SK-N-SH (cell line): Measurements from ENCODE around the gene SERPINA1. TPM values are rescaled to one million over a fixed set of nuclear protein-coding genes. Genes with fewer than 3 reads are reported as not detected.

Experiments used
- CTCF ChIA-PET: fragments of 300-600, 350-600 bp; formaldehyde crosslinking; extraction: SDS; loops from one replicate; lab custom pipeline; 2021; lab: Yijun Ruan, JAX
- POLR2A ChIA-PET: fragments of 350-600 bp; sonication (Branson Sonifier 250); formaldehyde crosslinking; extraction: SDS; loops from one replicate; lab custom pipeline; 2020; ENCODE audit warnings: antibody characterized with exemption, inconsistent platforms; lab: Yijun Ruan, JAX
- DNase-seq: peaks from one replicate; pipeline ENCODE4 v3.0.0; 2012
- H2AFZ ChIP-seq: fragments of 200-600 bp; sonication (generic); 2 replicates; pipeline ENCODE4 v1.8.1; 2016; ENCODE audit warnings: antibody characterized with exemption, mild to moderate bottlenecking, low read depth
- H3F3A ChIP-seq: fragments of 200-600 bp; sonication (generic); replicated peaks from 2 replicates; pipeline ENCODE3; 2016; ENCODE audit warnings: antibody characterized with exemption, mild to moderate bottlenecking; ENCODE audit not compliant: insufficient read depth
- H3K27ac ChIP-seq, 2 experiments: fragments of 200-500 bp in 1 of 2; fragments of 200-600 bp in 1 of 2; sonication (Bioruptor generic) in 1 of 2; sonication (generic), shearing (Covaris generic) in 1 of 2; 2 replicates each; pipeline versions ENCODE4 v1.5.1 to v1.6.1; 2014 to 2016; ENCODE audit warnings: low read depth in 2 of 2, inconsistent platforms in 1 of 2, low read length in 1 of 2, mild to moderate bottlenecking in 1 of 2, mixed read lengths in 1 of 2
- H3K27me3 ChIP-seq: fragments of 200-600 bp; sonication (generic), shearing (Covaris generic); 2 replicates; pipeline ENCODE4 v1.6.1; 2016; ENCODE audit warnings: mixed run types; ENCODE audit not compliant: insufficient read depth
- H3K36me3 ChIP-seq, 2 experiments: fragments of 200-500 bp in 1 of 2; fragments of 200-600 bp in 1 of 2; sonication (Bioruptor generic) in 1 of 2; sonication (generic) in 1 of 2; replicated peaks in 1 of 2; 2 replicates each; pipeline versions ENCODE3 to v1.5.1; 2014 to 2016; ENCODE audit warnings: low read length in 1 of 2, mild to moderate bottlenecking in 1 of 2; ENCODE audit not compliant: insufficient read depth in 2 of 2, control insufficient read depth in 1 of 2
- H3K4me1 ChIP-seq, 2 experiments: fragments of 200-500 bp in 1 of 2; fragments of 200-600 bp in 1 of 2; sonication (Bioruptor generic) in 1 of 2; sonication (generic), shearing (Covaris generic) in 1 of 2; 2 replicates each; pipeline versions ENCODE4 v1.5.1 to v1.6.1; 2014 to 2016; ENCODE audit warnings: low read depth in 1 of 2, low read length in 1 of 2, mixed run types in 1 of 2; ENCODE audit not compliant: insufficient read depth in 2 of 2, control insufficient read depth in 1 of 2
- H3K4me2 ChIP-seq: fragments of 200-600 bp; sonication (generic), shearing (Covaris generic); 2 replicates; pipeline ENCODE4 v1.6.1; 2017; ENCODE audit warnings: mixed run types
- H3K4me3 ChIP-seq, 2 experiments: fragments of 200-500 bp in 1 of 2; fragments of 200-600 bp in 1 of 2; sonication (Bioruptor generic) in 1 of 2; sonication (generic), shearing (Covaris generic) in 1 of 2; 2 replicates each; pipeline versions ENCODE4 v1.5.1 to v1.8.1; 2014 to 2016; ENCODE audit warnings: low read depth in 2 of 2, inconsistent platforms in 1 of 2, low read length in 1 of 2, mild to moderate bottlenecking in 1 of 2, mixed read lengths in 1 of 2, moderate library complexity in 1 of 2
- H3K79me2 ChIP-seq: fragments of 200-600 bp; sonication (generic); 2 replicates; pipeline ENCODE4 v1.8.1; 2017; ENCODE audit warnings: mild to moderate bottlenecking; ENCODE audit not compliant: insufficient read depth
- H3K9ac ChIP-seq: fragments of 200-600 bp; sonication (generic); 2 replicates; pipeline ENCODE4 v1.6.1; 2017; ENCODE audit warnings: mixed run types
- H3K9me2 ChIP-seq: fragments of 200-600 bp; sonication (generic); 2 replicates; pipeline ENCODE4 v1.6.1; 2017; ENCODE audit warnings: mixed run types
- H3K9me3 ChIP-seq: fragments of 200-600 bp; sonication (generic); 2 replicates; pipeline ENCODE4 v1.6.1; 2017; ENCODE audit warnings: mixed run types, mild to moderate bottlenecking, moderate library complexity
- H4K20me1 ChIP-seq: fragments of 200-600 bp; sonication (generic); 2 replicates; pipeline ENCODE4 v1.6.1; 2017; ENCODE audit warnings: mild to moderate bottlenecking, mixed run types; ENCODE audit not compliant: insufficient read depth
- CHD2 ChIP-seq: fragments of 150-350 bp; IDR thresholded peaks from 2 replicates; pipeline ENCODE4 v1.6.1; 2018; ENCODE audit warnings: low read length; ENCODE audit not compliant: partially characterized antibody
- ELF1 ChIP-seq: IDR thresholded peaks from 2 replicates; pipeline ENCODE4 v1.4.0; 2012
- EP300 ChIP-seq, 2 experiments: IDR thresholded peaks; 2 replicates each; pipeline versions ENCODE4 v1.4.0 to v1.6.1; 2012; ENCODE audit warnings: borderline replicate concordance in 1 of 2, low read depth in 1 of 2, low read length in 1 of 2
- EZH2phosphoT487 ChIP-seq: fragments of 200-600 bp; sonication (generic); IDR thresholded peaks from 2 replicates; pipeline ENCODE4 v1.6.1; 2017; ENCODE audit warnings: low read depth, mixed run types, mild to moderate bottlenecking, antibody characterized with exemption, moderate library complexity, borderline replicate concordance
- FOSL2 ChIP-seq: IDR thresholded peaks from 2 replicates; pipeline ENCODE4 v1.4.0; 2012; ENCODE audit warnings: low read depth, mild to moderate bottlenecking, moderate library complexity, borderline replicate concordance
- FOXM1 ChIP-seq: IDR thresholded peaks from 2 replicates; pipeline ENCODE4 v1.4.0; 2012; ENCODE audit warnings: low read depth, mild to moderate bottlenecking
- GABPA ChIP-seq: IDR thresholded peaks from 2 replicates; pipeline ENCODE4 v1.4.0; 2012; ENCODE audit warnings: low read depth, mild to moderate bottlenecking
- GATA2 ChIP-seq: sonication (generic); formaldehyde crosslinking; IDR thresholded peaks from 2 replicates; pipeline ENCODE4 v1.5.0; 2020; ENCODE audit warnings: mild to moderate bottlenecking, missing genetic modification reagents
- IRF3 ChIP-seq: fragments of 150-350 bp; IDR thresholded peaks from 2 replicates; pipeline ENCODE4 v1.6.1; 2016; ENCODE audit warnings: mild to moderate bottlenecking, low read depth, low read length
- MEF2A ChIP-seq: IDR thresholded peaks from 2 replicates; pipeline ENCODE4 v1.4.0; 2012; ENCODE audit warnings: low read depth, borderline replicate concordance
- NRF1 ChIP-seq: IDR thresholded peaks from 2 replicates; pipeline ENCODE4 v1.6.1; 2012; ENCODE audit warnings: low read depth, mild to moderate bottlenecking, low read length
- RFX5 ChIP-seq: IDR thresholded peaks from 2 replicates; pipeline ENCODE4 v1.6.1; 2012; ENCODE audit warnings: mild to moderate bottlenecking, improper control_type of control experiment, low read length
- RXRA ChIP-seq: IDR thresholded peaks from 2 replicates; pipeline ENCODE4 v1.4.0; 2012; ENCODE audit warnings: low read depth, mild to moderate bottlenecking, borderline replicate concordance
- TAF1 ChIP-seq: IDR thresholded peaks from 2 replicates; pipeline ENCODE4 v1.6.1; 2012; ENCODE audit warnings: low read depth, mild to moderate bottlenecking, low read length, moderate library complexity, borderline replicate concordance
- TCF12 ChIP-seq: IDR thresholded peaks from 2 replicates; pipeline ENCODE4 v1.4.0; 2012
- USF1 ChIP-seq: IDR thresholded peaks from 2 replicates; pipeline ENCODE4 v1.4.0; 2012; ENCODE audit warnings: low read depth, borderline replicate concordance
- USF2 ChIP-seq: fragments of 150-350 bp; IDR thresholded peaks from 2 replicates; pipeline ENCODE4 v1.6.1; 2017; ENCODE audit warnings: antibody characterized with exemption, low read length, low read depth, borderline replicate concordance
- WGBS: methylation state at CpG from one replicate; pipeline ENCODE4 v1.1.6; 2017; ENCODE audit warnings: low lambda C conversion rate; 5-methylcytosine and 5-hydroxymethylcytosine counted together
- polyA plus RNA-seq, 3 experiments: library from polyadenylated mRNA; depleted of rRNA; stranded (reverse); fragments of >200 nt; gene quantifications; 2 replicates each; pipeline ENCODE4 v1.2.3, GENCODE V29; 2012
- TF ChIP-seq, protein P1 (sequence below): IDR thresholded peaks from 2 replicates; pipeline ENCODE4 v1.4.0; 2012; ENCODE audit warnings: low read depth, borderline replicate concordance

The SERPINA1 gene
- polyA plus RNA-seq, 1 of the 3 experiments (the other 2 are of a cell fraction): 11.3 TPM

GRCh38 chr14:94368243-94368590, 20.2 kb downstream of the SERPINA1 start:
- Histone ChIP-seq H3F3A (peaks cover 2% of the 10 kb centered on the region), H3K9ac (no peak overlapping the region), H2AFZ (no peak overlapping the region), H3K9me3 (no peaks in the 10 kb centered on the region), H3K4me2 (no peak overlapping the region), H4K20me1 (no peaks in the 10 kb centered on the region), H3K79me2 (no peaks in the 10 kb centered on the region), H3K27ac (no peak overlapping the region), H3K36me3 (no peaks in the 10 kb centered on the region), H3K27me3 (no peaks in the 10 kb centered on the region), H3K4me1 (no peaks in the 10 kb centered on the region; a peak in 1 of 4 replicates), H3K9me2 (no peaks in the 10 kb centered on the region), H3K4me3 (no peak overlapping the region)
- ChIA-PET POLR2A (no interaction called here), CTCF (no interaction called here)
- DNase-seq: no peak
- TF ChIP-seq RXRA (no peak), CHD2 (no peak), ELF1 (no peak), FOXM1 (no peak), GABPA (no peak), RFX5 (no peak), EZH2phosphoT487 (no peak), TAF1 (no peak), FOSL2 (no peak), USF2 (no peak), EP300 (IDR thresholded peaks at IDR 0.05; ENCODE audit: borderline replicate concordance in 1 of 2, low read depth in 1 of 2, low read length in 1 of 2) (no peak), MEF2A (no peak), NRF1 (no peak), GATA2 (CRISPR knock-in tag) (no peak), TCF12 (no peak), IRF3 (no peak), USF1 (no peak)
- TF ChIP-seq, protein P1, sequence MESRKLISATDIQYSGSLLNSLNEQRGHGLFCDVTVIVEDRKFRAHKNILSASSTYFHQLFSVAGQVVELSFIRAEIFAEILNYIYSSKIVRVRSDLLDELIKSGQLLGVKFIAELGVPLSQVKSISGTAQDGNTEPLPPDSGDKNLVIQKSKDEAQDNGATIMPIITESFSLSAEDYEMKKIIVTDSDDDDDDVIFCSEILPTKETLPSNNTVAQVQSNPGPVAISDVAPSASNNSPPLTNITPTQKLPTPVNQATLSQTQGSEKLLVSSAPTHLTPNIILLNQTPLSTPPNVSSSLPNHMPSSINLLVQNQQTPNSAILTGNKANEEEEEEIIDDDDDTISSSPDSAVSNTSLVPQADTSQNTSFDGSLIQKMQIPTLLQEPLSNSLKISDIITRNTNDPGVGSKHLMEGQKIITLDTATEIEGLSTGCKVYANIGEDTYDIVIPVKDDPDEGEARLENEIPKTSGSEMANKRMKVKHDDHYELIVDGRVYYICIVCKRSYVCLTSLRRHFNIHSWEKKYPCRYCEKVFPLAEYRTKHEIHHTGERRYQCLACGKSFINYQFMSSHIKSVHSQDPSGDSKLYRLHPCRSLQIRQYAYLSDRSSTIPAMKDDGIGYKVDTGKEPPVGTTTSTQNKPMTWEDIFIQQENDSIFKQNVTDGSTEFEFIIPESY: no peak
- 66% methylated on average over 2 of the region's 3 CpGs for WGBS
